ENCODE measurements around the gene PLEKHG1.

DNA sequence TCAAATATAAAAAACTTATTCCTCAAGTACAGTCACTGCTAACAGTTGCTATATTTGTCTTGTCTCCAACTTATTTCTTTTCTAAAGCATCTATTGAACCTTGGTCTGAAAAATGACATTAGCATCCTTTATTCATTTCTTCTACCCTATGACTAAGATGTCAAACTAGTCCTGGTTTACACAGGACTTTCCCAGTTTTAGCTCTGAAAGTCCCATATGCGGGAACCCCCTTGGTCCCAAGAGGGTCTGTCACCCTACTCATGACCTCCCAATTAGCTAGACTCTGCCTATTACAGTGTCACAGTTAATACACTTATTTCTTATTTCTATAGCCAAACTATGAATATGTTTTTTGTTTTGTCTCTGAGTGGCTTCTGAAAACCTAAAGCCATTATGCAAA, 37.1 kb downstream of the PLEKHG1 start:
- TF ChIP-seq, protein P1, sequence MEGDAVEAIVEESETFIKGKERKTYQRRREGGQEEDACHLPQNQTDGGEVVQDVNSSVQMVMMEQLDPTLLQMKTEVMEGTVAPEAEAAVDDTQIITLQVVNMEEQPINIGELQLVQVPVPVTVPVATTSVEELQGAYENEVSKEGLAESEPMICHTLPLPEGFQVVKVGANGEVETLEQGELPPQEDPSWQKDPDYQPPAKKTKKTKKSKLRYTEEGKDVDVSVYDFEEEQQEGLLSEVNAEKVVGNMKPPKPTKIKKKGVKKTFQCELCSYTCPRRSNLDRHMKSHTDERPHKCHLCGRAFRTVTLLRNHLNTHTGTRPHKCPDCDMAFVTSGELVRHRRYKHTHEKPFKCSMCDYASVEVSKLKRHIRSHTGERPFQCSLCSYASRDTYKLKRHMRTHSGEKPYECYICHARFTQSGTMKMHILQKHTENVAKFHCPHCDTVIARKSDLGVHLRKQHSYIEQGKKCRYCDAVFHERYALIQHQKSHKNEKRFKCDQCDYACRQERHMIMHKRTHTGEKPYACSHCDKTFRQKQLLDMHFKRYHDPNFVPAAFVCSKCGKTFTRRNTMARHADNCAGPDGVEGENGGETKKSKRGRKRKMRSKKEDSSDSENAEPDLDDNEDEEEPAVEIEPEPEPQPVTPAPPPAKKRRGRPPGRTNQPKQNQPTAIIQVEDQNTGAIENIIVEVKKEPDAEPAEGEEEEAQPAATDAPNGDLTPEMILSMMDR (IDR thresholded peaks at IDR 0.05; ENCODE audit: poor library complexity) = no peak
- no peak for TF ChIP-seq EZH2 (IDR thresholded peaks at IDR 0.05; ENCODE audit: borderline replicate concordance)
